ENCODE measurements around the gene C10orf95.
"Not testable (repeated sequence)": the region's sequence is repeated elsewhere in the genome, so short reads cannot be mapped to it uniquely, and the experiment has no call there.

Gene C10orf95

GRCh38 chr10:102451105-102451969, at the start of gene C10orf95:
C10orf95 (minus strand) TSS chr10:102451543; CDS start chr10:102451093, 450 bp downstream.
- DNase-seq = no peak

- DNase-seq = not testable (repeated sequence)
Observed at GRCh38 chr10:102500686-102501085, 49.3 kb upstream of the C10orf95 start.

GRCh38 chr10:102499356-102499755, 48.0 kb upstream of the C10orf95 start:
- no peak for DNase-seq

GRCh38 chr10:102497545-102497944, 46.2 kb upstream of the C10orf95 start:
- no peak for DNase-seq

GRCh38 chr10:102493771-102494170, 42.4 kb upstream of the C10orf95 start:
- no peak for DNase-seq

GRCh38 chr10:102492983-102493382, 41.6 kb upstream of the C10orf95 start:
- DNase-seq = no peak

- no peak for DNase-seq
Observed at GRCh38 chr10:102492344-102492939, 41.1 kb upstream of the C10orf95 start.

GRCh38 chr10:102491136-102491535, 39.8 kb upstream of the C10orf95 start:
- DNase-seq = no peak

- no peak for DNase-seq
Observed at GRCh38 chr10:102485093-102485784, 33.9 kb upstream of the C10orf95 start.

GRCh38 chr10:102484021-102484420, 32.7 kb upstream of the C10orf95 start:
- no peak for DNase-seq

- DNase-seq = no peak
Observed at GRCh38 chr10:102480396-102480795, 29.1 kb upstream of the C10orf95 start.

GRCh38 chr10:102479651-102480050, 28.3 kb upstream of the C10orf95 start:
- no peak for DNase-seq

GRCh38 chr10:102476466-102477141, 25.3 kb upstream of the C10orf95 start:
- DNase-seq = no peak

- DNase-seq = no peak
Observed at GRCh38 chr10:102475451-102476040, 24.2 kb upstream of the C10orf95 start.

GRCh38 chr10:102473445-102474331, 22.3 kb upstream of the C10orf95 start:
- DNase-seq = no peak

GRCh38 chr10:102470579-102471546, 19.5 kb upstream of the C10orf95 start:
- DNase-seq = no peak

- peak; percentile 40 for DNase-seq
Observed at GRCh38 chr10:102468683-102469082, 17.3 kb upstream of the C10orf95 start.

GRCh38 chr10:102467971-102468438, 16.7 kb upstream of the C10orf95 start:
- no peak for DNase-seq

- DNase-seq = no peak
Observed at GRCh38 chr10:102467318-102467717, 16.0 kb upstream of the C10orf95 start.

GRCh38 chr10:102465466-102465865, 14.1 kb upstream of the C10orf95 start:
- no peak for DNase-seq
